Left lung (tissue), 10 donors: ENCODE data around the gene MAP2. TPM values are rescaled to one million over a fixed set of nuclear protein-coding genes. Genes with fewer than 3 reads are reported as not detected.
A peak's percentile ranks its signal among the peaks of the same experiment; 100 is the strongest.

Source experiments
- ATAC-seq: fragments of 200-7000 bp; cut with Tn5 transposase; one replicate; pipeline ENCODE4 v1.9.1; 2020; ENCODE audit warnings: moderate library complexity
- DNase-seq, 4 donors: peaks; one replicate each; pipeline ENCODE4 v3.0.0-alpha.2; 2013 to 2020
- H3K27ac ChIP-seq, 2 donors: fragments of 200-600 bp; sonication (generic) in 1 of 2; one replicate each; pipeline versions ENCODE4 v1.5.0 to v1.8.0; 2020 to 2021
- H3K27me3 ChIP-seq, 2 donors: fragments of 200-600 bp; sonication (generic) in 1 of 2; one replicate each; pipeline versions ENCODE4 v1.5.0 to v1.8.0; 2020 to 2021
- H3K36me3 ChIP-seq, 2 donors: fragments of 200-600 bp; sonication (generic) in 1 of 2; one replicate each; pipeline versions ENCODE4 v1.5.0 to v1.8.0; 2020 to 2021
- H3K4me1 ChIP-seq, 2 donors: fragments of 200-600 bp; one replicate each; pipeline ENCODE4 v1.8.0; 2021
- H3K4me3 ChIP-seq, 2 donors: fragments of 200-600 bp; sonication (generic) in 1 of 2; one replicate each; pipeline versions ENCODE4 v1.5.0 to v1.8.0; 2020 to 2021; ENCODE audit warnings: mild to moderate bottlenecking in 1 of 2
- H3K9me3 ChIP-seq, 2 donors: fragments of 200-600 bp; sonication (generic) in 1 of 2; one replicate each; pipeline versions ENCODE4 v1.5.0 to v1.8.0; 2020 to 2021
- intact Hi-C, 2 donors: fragments of 100-400 bp; cut with DNase I; formaldehyde crosslinking; loops; one replicate each; pipeline versions ENCODE4 v1.11.2 to v1.14.2; 2022
- polyA plus RNA-seq, 6 donors: library from polyadenylated mRNA; unstranded; fragments of 120-200 nt; gene quantifications; one replicate each; pipeline ENCODE4 v1.2.1, GENCODE V29; 2013; ENCODE audit not compliant: insufficient read length in 6 of 6
- total RNA-seq, 2 donors: library from RNA; stranded (reverse); fragmentation: NEBNext Ultra II Directional; extraction: Animal tissue kit (Norgen Biotek cat#: 25700); gene quantifications; one replicate each; pipeline ENCODE4 v1.2.1, GENCODE V29; 2021
- TF ChIP-seq, protein P1 (sequence below), 2 donors: fragments of 200-600 bp; sonication (generic) in 1 of 2; IDR thresholded peaks; one replicate each; pipeline versions ENCODE4 v1.5.0 to v1.8.0; 2021; ENCODE audit warnings: antibody characterized with exemption in 2 of 2
- donor health status: DM: no; HTN: yes; CAD: no.
- donor health status: DM: no; HTN: no; CAD: no.

MAP2 gene
- total and polyA plus RNA-seq, 8 donors = 8.5 to 67.1 (median 11.1) TPM

GRCh38 chr2:209519271-209519670 is 95.4 kb downstream of the MAP2 start:
- DNase-seq (no peak), ATAC-seq (no peak)
- H3K27me3 ChIP-seq = no peaks in the 10 kb centered on the region
- no peak overlapping the region for H3K27ac ChIP-seq
- intact Hi-C loops = no loop called here
- no peaks in the 10 kb centered on the region for H3K9me3 ChIP-seq
- H3K4me3 ChIP-seq = no peak overlapping the region
- H3K4me1 ChIP-seq = no peaks in the 10 kb centered on the region
- no peaks in the 10 kb centered on the region for H3K36me3 ChIP-seq
- TF ChIP-seq, protein P1, sequence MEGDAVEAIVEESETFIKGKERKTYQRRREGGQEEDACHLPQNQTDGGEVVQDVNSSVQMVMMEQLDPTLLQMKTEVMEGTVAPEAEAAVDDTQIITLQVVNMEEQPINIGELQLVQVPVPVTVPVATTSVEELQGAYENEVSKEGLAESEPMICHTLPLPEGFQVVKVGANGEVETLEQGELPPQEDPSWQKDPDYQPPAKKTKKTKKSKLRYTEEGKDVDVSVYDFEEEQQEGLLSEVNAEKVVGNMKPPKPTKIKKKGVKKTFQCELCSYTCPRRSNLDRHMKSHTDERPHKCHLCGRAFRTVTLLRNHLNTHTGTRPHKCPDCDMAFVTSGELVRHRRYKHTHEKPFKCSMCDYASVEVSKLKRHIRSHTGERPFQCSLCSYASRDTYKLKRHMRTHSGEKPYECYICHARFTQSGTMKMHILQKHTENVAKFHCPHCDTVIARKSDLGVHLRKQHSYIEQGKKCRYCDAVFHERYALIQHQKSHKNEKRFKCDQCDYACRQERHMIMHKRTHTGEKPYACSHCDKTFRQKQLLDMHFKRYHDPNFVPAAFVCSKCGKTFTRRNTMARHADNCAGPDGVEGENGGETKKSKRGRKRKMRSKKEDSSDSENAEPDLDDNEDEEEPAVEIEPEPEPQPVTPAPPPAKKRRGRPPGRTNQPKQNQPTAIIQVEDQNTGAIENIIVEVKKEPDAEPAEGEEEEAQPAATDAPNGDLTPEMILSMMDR (IDR thresholded peaks at IDR 0.05) = no peak

- Histone ChIP-seq H3K4me3 (no peak overlapping the region), H3K27ac (no peak overlapping the region), H3K4me1 (no peaks in the 10 kb centered on the region), H3K36me3 (no peaks in the 10 kb centered on the region), H3K9me3 (no peaks in the 10 kb centered on the region), H3K27me3 (no peaks in the 10 kb centered on the region)
- TF ChIP-seq, protein P1 (IDR thresholded peaks at IDR 0.05) = no peak
- DNase-seq = no peak
- intact Hi-C loops = no loop called here
- ATAC-seq = no peak
These were observed 96.1 kb downstream of the MAP2 start for GRCh38 chr2:209519906-209520305.

- Histone ChIP-seq H3K27ac (no peak overlapping the region), H3K4me3 (no peak overlapping the region), H3K4me1 (peaks cover 5 to 18% of the 10 kb centered on the region in 2 donors), H3K9me3 (no peaks in the 10 kb centered on the region), H3K36me3 (no peaks in the 10 kb centered on the region), H3K27me3 (no peaks in the 10 kb centered on the region)
- ATAC-seq = no peak
- TF ChIP-seq, protein P1 (IDR thresholded peaks at IDR 0.05) = no peak
- DNase-seq = no peak
- intact Hi-C loops = no loop called here
These were observed 99.3 kb downstream of the MAP2 start for GRCh38 chr2:209523041-209523740.

GRCh38 chr2:209523867-209524266 is 100.0 kb downstream of the MAP2 start:
- Histone ChIP-seq H3K36me3 (no peaks in the 10 kb centered on the region), H3K4me1 (peaks cover 5 to 18% of the 10 kb centered on the region in 2 donors), H3K27ac (no peak overlapping the region), H3K4me3 (no peak overlapping the region), H3K27me3 (no peaks in the 10 kb centered on the region), H3K9me3 (no peaks in the 10 kb centered on the region)
- TF ChIP-seq, protein P1 (IDR thresholded peaks at IDR 0.05) = no peak
- DNase-seq (no peak), ATAC-seq (no peak)
- intact Hi-C loops = no loop called here

DNA sequence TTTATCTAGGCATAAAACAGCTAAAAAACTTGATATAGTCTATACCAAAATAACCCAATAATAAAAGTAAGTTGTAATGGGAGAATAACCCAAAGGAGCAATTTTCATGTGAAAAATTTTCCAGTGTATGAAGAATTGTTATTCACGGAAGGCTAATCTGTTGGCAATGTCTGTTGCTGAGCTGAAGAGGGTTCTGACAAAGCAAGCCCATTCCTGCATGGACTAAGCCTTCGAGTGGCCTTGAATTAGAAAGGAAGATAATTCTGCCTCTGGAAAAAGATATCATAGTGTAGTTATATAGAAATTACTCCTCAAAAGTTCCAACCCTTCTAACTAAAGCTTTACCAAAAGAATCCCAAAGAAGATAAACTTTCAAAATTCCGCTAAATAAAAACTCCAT is 101.5 kb downstream of the MAP2 start:
- intact Hi-C loops = no loop called here
- TF ChIP-seq, protein P1 (IDR thresholded peaks at IDR 0.05) = no peak
- Histone ChIP-seq H3K36me3 (no peaks in the 10 kb centered on the region), H3K27me3 (no peaks in the 10 kb centered on the region), H3K4me3 (no peak overlapping the region), H3K4me1 (peaks cover 5 to 18% of the 10 kb centered on the region in 2 donors), H3K9me3 (no peaks in the 10 kb centered on the region), H3K27ac (peak overlapping the region; percentile 68 to 76)
- ATAC-seq (no peak), DNase-seq (no peak)
